OCI-LY1 (cell line): Measurements from ENCODE around the gene ZFYVE28.

Experiments used
- EZH2 ChIP-seq: fragments of 200-600 bp; sonication (generic), shearing (Covaris generic); IDR thresholded peaks from 2 replicates; pipeline ENCODE4 v1.8.0; 2017; ENCODE audit warnings: borderline replicate concordance, mixed run types, mild to moderate bottlenecking, antibody characterized with exemption, low read length, moderate library complexity, mixed read lengths
- TF ChIP-seq, protein P1 (sequence below): fragments of 200-600 bp; sonication (generic), shearing (Covaris generic); IDR thresholded peaks from 2 replicates; pipeline ENCODE4 v1.5.1; 2017; ENCODE audit warnings: mild to moderate bottlenecking, antibody characterized with exemption, low read length, moderate library complexity, mixed read lengths

- TF ChIP-seq, protein P1, sequence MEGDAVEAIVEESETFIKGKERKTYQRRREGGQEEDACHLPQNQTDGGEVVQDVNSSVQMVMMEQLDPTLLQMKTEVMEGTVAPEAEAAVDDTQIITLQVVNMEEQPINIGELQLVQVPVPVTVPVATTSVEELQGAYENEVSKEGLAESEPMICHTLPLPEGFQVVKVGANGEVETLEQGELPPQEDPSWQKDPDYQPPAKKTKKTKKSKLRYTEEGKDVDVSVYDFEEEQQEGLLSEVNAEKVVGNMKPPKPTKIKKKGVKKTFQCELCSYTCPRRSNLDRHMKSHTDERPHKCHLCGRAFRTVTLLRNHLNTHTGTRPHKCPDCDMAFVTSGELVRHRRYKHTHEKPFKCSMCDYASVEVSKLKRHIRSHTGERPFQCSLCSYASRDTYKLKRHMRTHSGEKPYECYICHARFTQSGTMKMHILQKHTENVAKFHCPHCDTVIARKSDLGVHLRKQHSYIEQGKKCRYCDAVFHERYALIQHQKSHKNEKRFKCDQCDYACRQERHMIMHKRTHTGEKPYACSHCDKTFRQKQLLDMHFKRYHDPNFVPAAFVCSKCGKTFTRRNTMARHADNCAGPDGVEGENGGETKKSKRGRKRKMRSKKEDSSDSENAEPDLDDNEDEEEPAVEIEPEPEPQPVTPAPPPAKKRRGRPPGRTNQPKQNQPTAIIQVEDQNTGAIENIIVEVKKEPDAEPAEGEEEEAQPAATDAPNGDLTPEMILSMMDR = no peak
- TF ChIP-seq EZH2 = no peak
Observed at GRCh38 chr4:2436761-2437474, 18.5 kb upstream of the ZFYVE28 start.
